ENCODE data around the gene WNT4.

The WNT4 gene

DNA sequence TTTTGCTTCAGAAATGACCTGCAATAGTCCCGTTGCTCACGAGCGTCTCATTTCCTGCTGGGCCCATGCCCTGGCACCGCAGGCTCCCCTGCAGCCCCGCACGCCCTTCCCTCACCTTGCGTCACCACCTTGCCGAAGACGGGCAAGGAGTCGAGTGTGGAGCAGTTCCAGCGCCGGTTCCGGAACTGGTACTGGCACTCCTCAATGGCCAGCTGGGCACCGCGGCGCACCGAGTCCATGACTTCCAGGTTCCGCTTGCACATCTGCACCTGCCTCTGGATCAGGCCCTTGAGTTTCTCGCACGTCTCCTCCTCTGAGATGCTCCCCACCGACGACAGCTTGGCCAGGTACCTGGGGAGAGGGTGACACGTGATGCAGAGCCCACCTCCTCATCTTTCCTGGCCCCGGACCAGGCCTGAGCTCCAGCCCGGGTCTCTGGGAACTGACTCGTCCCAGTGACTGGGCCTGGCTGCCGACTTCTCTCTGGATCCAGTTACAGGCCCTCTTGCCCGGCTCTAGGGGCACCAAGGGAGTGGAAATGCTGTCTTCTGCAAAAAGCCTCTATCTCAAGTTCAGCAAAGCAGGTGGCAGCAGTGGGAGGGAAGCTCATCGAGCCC lies 13.3 kb downstream of the WNT4 start:
- no peak for DNase-seq (ENCODE audit: low spot score)

DNA sequence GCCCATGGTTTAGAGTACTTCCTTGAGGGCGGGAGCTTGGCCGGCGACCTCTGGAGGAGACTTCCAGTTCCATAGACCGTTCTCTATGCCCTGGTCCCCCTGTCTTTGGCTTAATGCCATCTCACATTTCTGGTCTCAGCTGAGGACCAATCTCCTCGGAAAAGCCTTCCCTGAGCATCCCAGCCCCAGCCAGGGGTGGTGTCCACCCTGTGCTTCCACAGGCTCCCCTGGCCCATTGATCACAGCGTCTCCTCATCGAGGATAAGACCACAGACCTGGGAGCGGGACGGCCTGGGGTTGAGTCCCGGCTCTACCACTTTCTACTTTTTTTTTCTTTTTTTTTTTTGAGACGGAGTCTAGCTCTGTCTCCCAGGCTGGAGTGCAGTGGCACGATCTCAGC lies 14.5 kb downstream of the WNT4 start:
- DNase-seq (ENCODE audit: low spot score), result no peak

DNA sequence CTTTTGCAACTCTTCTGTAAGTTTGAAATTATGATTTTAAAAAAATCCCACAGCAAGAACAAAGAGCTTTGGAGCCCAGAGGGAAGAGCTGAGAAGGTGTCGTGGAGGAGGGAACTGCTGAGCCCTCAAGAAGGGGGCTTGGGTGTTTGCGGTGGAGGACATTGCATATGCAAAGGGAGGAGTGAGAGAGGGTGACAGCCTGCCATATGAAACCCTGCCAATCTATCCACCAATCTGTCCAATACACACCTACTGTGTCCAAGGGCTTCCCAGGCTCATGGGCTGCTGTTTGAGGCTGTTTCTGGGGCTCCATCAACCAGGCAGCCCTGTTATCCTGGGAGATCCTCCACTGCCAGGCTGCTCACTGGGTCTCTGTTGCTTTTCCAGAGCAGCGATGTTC lies 15.2 kb downstream of the WNT4 start:
- no peak for DNase-seq (ENCODE audit: low spot score)

DNA sequence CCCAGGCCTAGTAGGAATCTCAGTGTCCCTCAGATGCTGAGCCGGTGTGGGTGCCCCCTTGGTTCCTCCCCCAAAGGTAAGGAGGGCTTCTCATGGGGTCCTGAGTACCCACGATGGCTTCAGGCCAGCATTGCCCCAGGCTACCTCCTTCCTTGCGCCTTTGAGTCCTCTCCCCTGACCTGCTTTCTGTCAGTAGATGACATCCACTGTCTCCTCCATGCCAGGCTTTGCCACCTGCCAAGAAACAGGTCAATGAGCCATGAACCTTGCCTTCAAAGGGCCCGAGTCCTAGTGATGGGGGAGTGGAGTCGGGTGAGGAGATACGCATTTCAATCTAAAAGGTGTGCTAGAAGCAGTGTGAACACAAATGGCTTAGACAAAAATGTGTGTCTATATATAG lies 15.6 kb downstream of the WNT4 start:
- no peak for DNase-seq (ENCODE audit: low spot score)

DNA sequence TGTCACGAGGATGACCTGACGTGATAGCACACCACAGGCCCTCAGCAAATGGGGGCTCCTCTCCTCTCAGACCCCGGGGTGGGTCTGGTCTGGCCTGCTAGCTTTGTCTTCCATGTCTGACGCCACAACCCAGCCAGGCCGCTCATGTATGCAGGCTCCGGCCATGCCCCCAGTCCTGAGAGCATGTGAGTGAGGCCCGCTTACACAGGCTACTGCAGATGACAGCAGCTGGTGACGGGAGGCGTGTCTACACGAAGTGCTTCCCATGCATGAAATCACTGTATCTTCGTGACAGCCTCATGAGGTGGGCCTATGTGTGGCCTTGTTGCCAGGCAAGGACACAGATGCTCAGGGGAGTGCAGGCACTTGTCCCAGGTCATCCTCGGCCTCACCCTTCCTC lies 16.4 kb downstream of the WNT4 start:
- no peak for DNase-seq (ENCODE audit: low spot score)

DNA sequence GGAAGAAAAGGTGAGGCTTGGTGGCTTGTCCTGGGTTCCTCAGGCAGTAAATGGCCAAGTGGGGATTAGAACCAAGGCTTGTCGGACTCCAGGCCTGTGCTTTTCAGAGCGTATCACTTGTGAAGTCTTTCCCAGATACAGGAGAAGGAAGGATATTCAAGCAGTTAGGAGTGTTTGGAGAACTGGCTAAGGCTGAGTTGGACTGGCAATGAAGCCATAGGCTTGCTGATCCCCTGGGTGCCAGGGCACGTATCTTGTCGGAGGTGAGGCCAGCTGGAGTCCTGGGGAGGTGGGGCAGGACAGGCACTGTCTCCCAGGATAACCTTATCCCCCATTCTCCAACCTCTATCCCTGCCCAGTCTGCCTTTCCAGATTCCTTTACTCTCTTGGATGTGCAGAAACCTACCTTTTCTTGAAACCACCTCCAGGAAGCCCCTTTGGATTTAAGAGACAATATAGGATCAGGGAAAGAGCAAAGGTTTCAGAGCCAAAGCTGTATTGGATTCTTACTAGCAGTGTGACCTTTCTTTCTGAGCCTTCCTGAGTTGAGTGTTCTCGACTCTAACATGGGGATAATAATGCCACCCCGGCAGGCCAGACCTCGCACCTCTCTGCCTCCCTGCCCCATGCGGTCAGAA lies 18.2 kb downstream of the WNT4 start:
- DNase-seq (ENCODE audit: low spot score), result no peak

DNA sequence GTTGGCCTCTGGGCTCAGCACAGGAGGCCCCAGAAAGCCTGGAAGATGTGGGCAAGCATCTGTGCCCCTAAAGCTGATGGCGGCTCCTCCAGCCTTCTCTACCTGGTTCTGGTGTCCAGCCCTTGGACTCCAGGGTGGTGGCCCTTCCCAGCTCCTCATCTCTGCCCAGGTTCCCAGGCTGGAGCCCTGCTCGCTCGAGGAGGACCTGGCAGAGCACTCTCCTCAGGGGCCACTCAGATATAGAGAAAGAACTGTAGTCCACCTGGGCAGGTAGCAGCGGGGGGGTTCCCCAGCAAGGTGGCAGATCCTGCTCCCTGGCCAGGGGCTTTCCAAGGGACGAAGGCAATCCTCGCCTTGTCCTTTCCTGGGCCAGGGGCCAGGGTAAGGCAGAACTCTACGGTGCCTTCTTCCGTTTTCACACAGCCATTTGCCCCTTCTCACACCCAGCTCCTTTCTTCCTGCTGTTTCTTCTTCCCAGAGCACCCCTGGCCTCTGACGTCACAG lies 18.9 kb downstream of the WNT4 start:
- DNase-seq (ENCODE audit: low spot score), result no peak

DNA sequence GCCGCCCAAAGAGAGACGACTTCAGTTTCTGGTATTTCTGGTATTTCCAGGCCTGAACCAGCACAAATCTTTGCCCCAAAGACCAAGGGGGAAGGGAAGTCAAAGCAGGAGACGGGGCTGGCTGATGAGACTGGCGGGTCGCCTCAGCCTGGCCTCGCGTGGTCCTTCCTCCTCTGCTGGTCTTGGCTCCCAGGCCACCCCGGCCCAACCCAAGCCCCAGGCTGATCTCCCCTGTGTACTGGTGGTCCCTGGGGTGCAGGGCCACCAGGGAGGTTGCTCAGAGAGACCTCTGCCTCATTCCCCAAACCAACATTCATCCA lies 19.9 kb downstream of the WNT4 start:
- no peak for DNase-seq (ENCODE audit: low spot score)

DNA sequence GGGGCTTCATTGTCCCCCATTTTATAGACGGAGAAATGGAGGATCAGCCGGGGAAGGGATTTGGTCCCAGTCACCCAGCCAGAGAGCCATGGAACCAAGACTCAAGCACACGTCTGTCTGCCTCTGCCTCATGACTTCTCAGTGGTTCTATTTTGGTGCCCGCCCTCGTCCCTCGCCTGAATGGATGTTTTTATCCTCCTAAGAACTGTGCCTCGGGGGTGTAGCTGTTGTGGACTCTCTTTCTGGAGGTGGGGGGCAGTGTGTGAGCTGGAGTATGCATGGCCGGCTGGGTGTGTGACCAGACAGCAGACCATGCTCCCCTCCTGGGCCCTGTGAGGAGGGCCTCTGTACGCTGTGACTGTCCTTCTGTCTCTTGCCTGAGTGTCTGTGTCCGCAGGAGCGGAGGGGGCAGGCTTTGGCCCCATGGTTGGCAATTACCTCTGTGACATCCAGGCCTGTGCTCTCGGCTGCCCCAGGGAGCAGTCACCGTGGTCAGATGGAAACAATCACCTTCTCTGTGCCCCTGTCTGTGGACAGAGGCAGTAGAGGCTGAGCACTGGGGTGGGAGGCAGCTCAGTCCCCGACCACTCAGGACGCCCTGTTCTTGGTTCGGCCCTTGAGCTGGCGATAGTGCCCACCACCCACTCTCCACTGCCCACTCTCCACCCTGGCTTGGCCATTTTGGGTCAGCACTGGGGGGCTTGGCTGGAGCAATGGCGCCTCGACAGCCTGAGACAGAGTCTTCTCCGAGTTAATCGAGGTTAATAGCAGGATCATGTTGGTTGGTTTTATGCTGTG lies 20.4 kb downstream of the WNT4 start:
- DNase-seq (ENCODE audit: low spot score), result no peak

DNA sequence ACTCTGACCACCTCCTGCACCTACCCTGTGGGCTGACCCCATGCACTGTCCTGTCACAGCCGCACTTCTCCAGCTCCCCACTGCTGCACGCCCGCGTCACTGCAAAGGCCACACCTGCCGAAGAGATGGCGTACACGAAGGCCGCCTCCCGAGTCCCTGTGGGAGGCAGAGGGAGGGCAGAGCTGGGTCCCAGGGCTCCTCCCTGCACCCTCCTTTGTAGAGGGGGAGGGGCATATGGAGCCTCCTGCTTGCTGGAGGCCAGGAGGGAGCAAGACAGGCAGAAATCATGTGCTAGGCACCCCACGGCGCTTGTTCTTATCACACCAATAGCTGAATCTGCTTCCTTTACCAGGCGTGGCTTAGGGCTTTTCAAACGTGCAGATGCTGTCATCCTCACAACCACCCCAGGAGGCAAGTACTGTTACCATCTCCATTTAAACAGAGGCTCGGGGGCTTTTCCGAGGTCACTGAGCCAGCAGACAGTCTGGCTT lies 21.4 kb downstream of the WNT4 start:
- no peak for DNase-seq (ENCODE audit: low spot score)

DNA sequence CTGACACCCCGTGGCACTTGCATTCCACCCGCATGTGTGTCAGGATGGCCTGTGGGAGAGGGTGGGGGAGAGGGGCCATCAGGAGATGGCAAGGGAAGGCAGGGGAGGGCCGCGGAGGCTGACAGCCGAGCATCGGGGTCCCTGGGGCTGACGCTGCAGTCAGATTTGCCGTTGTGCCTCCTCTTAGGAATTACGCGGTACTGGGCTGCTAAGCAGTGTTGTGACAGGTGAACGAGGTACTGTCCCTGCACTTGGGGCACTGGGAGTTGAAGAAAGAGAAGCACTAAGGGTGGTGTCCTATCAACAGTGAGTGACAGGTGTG lies 22.5 kb downstream of the WNT4 start:
- no peak for DNase-seq (ENCODE audit: low spot score)

DNA sequence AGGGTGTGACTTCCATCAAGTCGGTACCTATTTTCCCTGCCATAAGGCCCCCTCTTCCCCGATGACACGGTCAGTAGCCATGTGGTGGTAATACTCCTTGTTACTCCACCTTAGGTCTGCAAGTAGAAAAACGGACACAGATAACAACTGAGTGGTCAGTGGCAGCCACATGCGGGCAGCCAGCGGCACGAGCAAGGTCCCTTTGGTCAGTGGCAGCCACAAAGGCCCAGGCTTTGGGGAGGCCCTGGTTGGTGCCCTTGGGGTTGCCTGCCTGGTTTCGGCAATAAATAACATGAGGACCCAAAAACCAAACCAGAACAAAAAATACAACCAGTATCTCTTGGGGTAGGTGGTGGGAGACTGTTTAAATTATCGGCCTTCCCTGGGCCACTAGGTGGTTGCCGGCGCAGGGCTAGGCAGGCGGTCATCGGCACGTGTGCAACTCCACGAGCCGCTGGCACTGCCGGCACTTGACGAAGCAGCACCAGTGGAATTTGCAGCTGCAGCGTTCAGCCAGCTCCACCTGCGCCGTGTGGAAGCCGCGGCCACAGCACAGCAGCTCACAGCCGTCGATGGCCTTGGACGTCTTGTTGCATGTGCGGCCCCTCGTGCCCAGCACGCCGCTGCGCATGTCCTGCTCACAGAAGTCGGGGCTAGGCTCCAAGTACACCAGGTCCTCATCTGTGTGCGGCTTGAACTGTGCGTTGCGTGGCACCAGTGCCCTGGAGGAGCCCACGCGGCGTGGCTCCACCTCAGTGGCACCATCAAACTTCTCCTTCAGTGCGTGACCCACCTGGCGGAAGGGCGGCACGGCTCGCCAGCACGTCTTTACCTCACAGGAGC lies 23.1 kb downstream of the WNT4 start:
- no peak for DNase-seq (ENCODE audit: low spot score)

DNA sequence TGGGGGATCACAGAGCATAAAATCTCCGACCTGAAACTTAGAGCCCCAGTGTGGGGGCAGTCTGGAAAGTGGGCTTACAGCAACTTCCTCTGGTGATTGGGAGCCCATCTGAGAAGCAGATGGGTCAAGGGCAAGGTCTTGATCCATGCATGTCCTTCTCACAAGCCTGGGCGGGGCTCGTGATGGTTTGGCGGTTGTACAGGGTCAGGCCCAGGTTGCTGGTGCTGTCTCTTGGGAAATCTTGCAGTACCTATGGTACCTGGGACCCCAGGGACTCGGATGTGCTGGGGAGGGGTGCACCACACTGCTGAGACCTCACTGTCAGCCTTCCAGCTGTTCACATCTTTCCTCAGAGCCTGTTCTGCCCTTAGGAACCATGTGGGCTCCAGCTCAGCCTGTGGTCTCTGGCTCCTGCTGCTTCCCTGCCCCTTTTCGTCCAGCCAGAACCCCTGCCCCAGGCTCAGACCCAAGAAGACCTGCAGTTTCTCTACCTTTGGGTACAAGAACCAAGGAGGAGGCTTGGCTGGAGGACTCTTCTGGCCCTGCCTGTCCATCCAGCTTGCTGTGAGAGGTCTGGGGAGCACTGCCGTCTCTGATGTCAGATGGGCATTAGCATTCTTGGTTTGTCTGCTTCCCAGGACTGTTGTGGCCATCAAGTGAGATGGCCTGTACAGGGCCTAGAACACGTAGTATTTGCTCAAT lies 24.5 kb downstream of the WNT4 start:
- DNase-seq (ENCODE audit: low spot score), result no peak

DNA sequence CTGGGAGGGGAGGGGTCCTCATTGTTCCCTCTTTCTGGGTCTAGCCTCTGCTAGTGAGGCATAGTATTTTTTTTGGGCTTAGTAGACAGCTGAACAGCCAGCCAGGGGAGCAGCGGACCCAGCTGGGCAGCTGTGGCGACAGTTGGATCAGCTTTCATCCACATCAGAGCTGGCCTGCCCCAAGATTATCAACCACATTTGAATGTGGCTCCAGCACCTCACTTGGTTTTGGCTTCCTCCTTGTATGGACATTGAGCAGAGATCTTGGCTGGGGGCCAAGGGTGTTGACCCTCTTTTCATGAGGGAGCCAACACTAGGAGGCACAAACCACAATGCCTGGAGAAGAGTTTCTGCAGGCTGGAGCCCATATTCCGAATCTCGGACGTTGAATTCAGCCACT lies 25.0 kb downstream of the WNT4 start:
- no peak for DNase-seq (ENCODE audit: low spot score)

DNA sequence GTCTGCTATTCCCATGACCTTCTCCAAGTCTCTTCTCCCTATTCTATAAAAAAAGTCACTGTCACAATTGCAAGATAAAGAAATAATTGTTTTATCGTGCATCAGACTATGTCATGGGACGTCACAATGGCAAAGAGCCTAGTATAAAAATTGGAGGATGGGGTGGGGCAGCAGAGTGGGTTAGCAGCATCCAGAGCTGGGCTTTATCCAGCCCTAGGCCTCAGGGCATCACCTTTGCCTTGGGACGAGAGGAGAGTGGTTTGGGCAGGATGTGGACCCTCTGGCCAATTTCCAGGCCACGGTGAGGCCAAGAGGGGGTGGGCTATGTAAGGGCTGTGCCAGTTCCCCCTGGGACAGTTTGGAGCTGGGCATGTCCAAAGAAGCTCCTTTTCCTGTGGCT lies 25.7 kb downstream of the WNT4 start:
- DNase-seq (ENCODE audit: low spot score), result no peak

DNA sequence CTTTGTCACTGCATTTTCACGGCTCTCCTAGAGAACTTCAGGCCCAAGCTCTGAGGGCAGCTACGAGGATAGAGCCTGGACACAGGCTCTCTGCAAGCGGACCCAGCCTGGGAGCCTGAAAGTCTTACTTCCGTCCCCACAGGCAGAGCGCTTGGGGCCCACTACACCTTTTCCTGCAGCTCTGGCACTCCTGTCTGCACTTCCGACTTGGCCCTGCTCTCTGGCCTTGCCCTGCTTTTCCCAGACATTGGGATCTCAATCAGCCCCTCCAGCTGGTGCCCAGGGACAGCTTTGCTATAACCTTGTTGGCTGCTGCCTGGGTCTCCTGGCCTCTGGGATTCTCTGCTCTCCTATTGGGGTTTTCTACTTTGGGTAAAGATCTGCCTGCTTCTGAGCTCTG lies 27.6 kb downstream of the WNT4 start:
- no peak for DNase-seq (ENCODE audit: low spot score)

DNA sequence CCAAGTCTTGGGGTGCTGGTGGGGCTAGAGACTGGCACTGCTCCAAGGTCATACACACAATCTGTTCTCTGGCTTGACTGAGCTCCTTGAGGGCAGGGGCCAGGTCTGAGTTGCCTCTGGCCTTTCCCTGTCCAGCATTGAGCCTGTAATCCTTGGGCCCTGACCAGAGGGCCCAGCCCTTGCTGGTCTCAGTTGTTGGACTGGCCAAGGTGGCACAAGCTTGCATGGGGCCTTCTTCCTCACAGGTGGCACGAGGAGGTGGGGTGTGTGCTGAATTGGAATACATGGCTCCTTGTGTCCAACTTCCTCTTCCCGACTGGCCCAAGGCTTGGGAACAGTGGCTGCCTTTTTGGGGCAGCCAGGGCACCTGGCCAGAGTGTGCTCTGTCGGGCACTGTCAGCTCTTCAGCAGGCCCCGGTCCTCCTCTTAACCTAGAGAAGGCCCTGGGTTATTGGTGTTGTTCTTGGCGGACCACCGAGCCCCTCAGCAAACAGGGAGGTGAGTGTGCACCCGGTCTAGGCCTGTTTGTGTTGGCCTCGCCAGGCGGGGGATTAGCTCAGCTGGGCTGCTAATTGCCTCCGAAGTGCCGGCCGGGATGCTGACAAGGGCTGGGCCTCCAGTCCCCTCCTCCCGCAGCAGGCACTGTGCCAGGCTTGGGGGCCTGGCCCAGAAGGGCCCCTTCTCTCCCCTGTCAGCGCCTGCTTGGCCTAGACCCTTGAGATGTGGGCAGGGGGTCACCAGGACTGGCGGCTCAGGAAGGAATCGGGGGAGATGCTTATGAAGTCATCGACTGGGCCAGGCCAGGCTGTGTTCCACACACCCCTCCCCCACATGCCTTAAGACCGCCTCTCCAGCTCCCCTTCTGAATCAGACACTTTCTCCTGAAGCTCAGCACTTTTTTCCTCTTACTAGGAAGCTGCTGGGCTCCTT lies 28.5 kb downstream of the WNT4 start:
- DNase-seq (ENCODE audit: low spot score), result no peak

DNA sequence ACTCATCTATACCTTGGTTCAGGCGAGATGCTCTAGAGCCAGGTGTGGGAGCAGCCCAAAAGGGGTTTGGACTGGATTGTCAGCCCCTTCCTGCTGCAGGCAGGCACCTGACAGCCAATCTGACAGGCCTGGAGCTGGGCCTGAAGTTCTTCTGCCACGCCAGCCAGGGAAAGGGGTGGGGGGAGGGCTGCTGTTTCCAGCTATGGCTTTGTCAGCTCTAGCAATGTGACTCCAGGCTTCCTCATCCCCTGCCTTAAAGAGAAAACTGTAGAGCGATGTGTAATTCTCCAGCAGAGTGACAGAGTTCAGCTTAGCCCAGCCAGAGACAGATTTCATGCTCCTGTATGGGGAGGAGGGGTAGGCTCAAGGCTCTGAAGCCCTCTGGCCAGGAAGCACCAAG lies 30.3 kb downstream of the WNT4 start:
- DNase-seq (ENCODE audit: low spot score), result no peak

DNA sequence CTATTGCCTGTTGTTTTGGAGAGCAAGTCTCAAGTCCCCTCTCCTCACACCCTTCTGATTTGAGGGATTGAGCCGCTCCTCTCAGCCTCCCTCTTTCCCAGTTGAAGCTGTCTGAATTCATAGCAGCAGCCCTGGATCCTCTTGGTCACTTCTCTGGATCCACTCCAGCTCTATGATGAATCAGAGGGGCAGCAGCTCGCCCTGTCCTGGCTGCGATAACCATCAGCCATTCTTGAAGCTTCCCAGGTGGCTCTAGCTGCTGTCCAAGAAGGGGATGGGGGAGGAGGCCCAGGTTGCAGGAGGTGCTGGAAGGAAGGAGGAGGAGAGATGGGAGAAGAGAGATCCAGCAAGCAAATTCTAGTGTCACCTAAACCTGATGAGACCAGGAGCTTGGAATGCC lies 31.3 kb downstream of the WNT4 start:
- no peak for DNase-seq (ENCODE audit: low spot score)

DNA sequence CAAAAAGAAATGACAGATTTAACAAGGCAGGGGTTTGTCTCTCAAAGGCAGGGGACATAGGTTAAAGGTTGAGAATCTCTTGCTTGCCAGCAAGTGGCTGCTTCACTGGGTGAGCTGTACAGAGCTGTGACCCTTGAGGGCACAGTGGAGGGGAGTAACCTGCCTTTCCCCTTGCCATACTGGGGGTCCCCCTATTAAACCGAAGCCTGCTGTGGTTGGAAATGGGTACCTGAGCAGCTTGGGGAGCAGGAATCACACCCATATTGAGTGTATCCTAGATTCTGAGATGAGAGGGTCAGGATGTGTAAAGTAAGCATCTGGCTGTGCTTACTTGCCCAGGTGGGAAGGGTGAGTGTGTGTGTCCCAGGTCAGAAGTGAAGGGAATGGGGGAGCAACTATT lies 31.8 kb downstream of the WNT4 start:
- no peak for DNase-seq (ENCODE audit: low spot score)

DNA sequence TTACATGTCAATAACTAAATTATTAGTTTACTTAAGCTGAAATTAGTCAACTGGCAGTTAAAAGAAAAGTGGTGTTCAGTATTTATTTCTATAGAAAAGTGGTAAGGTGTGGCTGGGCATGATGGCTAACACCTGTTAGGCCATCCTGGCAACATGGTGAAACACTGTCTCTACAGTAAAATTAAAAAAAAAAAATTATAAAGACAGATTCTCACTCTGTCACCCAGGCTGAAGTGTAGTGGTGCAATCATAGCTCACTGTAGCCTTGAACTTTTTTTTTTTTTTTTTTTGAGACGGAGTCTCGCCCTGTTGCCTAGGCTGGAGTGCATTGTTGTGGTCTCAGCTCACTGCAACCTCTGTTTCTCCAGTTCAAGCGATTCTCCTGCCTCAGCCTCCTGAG lies 32.9 kb downstream of the WNT4 start:
- DNase-seq (ENCODE audit: low spot score), result no peak

All from LoVo (cell line).